ENCODE data around the gene PTCHD4. TPM values are rescaled to one million over a fixed set of nuclear protein-coding genes. Genes with fewer than 3 reads are reported as not detected.

The PTCHD4 gene
- total RNA-seq (not detected), polyA plus RNA-seq (not detected), total RNA-seq (not detected)

- ATAC-seq = no peak
- CTCF ChIA-PET = no interaction called here
Measured at GRCh38 chr6:48111143-48111506, at the start of gene PTCHD4. Gene PTCHD4, minus strand, starts transcription at chr6:48111197. Its CDS starts 42,240 bp downstream, at chr6:48068957.

DNA sequence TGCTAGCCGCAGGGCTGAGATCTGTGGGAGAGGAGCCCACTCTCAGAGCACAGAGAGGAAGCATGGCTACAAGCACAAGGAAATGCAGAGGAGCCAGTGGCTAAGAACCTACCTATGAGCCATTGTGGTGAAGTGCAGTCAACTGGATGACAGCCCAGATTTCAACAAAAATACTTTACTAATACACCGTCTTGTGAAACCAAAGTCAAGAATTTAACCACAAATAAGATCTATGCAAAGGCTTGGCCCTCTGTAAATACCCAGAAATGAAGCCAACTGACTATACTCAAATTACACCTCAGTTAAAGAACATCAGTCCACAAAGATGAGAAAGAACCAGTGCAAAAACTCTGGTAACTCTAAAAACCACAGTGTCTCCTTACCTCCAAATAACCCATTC, 40.1 kb upstream of the PTCHD4 start:
- CTCF ChIA-PET = no interaction called here

More at GRCh38 chr6:48111143-48111506, at the start of gene PTCHD4:
- H3K9me3 ChIP-seq (ENCODE audit: control insufficient read depth in 2 of 3, low read length in 3 of 3) = no peaks in the 10 kb centered on the region
- Mint-ChIP-seq H3K36me3 (no peaks in the 10 kb centered on the region), H3K4me1 (no peaks in the 10 kb centered on the region), H3K27me3 (no peaks in the 10 kb centered on the region), H3K9me3 (peaks cover 0 to 1% (median 0%) of the 10 kb centered on the region in 11 donors), H3K4me3 (no peak within 1 kb of the TSS), H3K27ac (peak within 1 kb of the TSS in 1 of 9 donors; percentile 13)
- H3K4me1 ChIP-seq (ENCODE audit: control insufficient read depth in 2 of 2, insufficient read depth in 2 of 2, low read length in 2 of 2) = no peaks in the 10 kb centered on the region
- no peak within 1 kb of the TSS for H3K4me3 ChIP-seq (ENCODE audit: low read length)
- no peaks in the 10 kb centered on the region for H3K27me3 ChIP-seq (ENCODE audit: control insufficient read depth in 2 of 2, insufficient read depth in 2 of 2, low read length in 2 of 2)
- no peak for DNase-seq
- intact Hi-C loops (cut with micrococcal nuclease) = no loop called here
- H3K36me3 ChIP-seq (ENCODE audit: control insufficient read depth in 2 of 3, insufficient read depth in 3 of 3, low read length in 3 of 3) = no peaks in the 10 kb centered on the region
- no peak within 1 kb of the TSS for H3K27ac ChIP-seq (ENCODE audit: low read depth, low read length)
- POLR2A ChIA-PET = no interaction called here

DNA sequence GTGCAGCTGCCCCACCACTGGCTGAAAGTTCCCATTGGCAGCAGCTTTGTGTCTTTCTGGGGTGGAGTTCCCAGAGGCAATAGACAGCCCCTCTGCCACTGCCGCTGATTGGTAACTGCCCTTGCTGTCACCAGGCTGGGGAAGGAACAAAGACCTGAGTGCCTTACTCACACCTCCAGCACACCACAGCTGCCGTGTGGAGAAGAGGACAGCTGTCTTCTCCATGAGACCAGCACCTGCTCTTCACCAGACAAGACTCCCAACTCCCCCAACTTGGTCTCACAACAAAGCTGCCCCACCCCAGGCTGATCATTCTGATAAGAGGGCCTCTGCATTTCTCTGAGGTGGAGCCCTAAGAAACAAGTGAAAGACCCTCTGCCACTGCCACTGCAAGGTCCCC, 39.7 kb upstream of the PTCHD4 start:
- no peak for ATAC-seq
- Histone ChIP-seq H3K27ac (ENCODE audit: low read depth, low read length) (no peak overlapping the region), H3K27me3 (ENCODE audit: control insufficient read depth in 2 of 2, insufficient read depth in 2 of 2, low read length in 2 of 2) (no peaks in the 10 kb centered on the region), H3K4me1 (ENCODE audit: control insufficient read depth in 2 of 2, insufficient read depth in 2 of 2, low read length in 2 of 2) (no peaks in the 10 kb centered on the region), H3K9me3 (ENCODE audit: control insufficient read depth in 2 of 3, low read length in 3 of 3) (peaks cover 0 to 14% (median 0%) of the 10 kb centered on the region in 3 experiments), H3K4me3 (ENCODE audit: low read length) (no peak overlapping the region), H3K36me3 (ENCODE audit: control insufficient read depth in 2 of 3, insufficient read depth in 3 of 3, low read length in 3 of 3) (no peaks in the 10 kb centered on the region)
- Mint-ChIP-seq H3K4me1 (no peaks in the 10 kb centered on the region), H3K27ac (no peak overlapping the region), H3K27me3 (peaks cover 0 to 3% (median 0%) of the 10 kb centered on the region in 5 donors), H3K36me3 (peaks cover 0 to 5% (median 0%) of the 10 kb centered on the region in 5 donors), H3K4me3 (no peak overlapping the region), H3K9me3 (peaks cover 11 to 55% (median 21%) of the 10 kb centered on the region in 11 donors)
- CTCF ChIA-PET = no interaction called here
- DNase-seq = no peak
- intact Hi-C loops (cut with micrococcal nuclease) = no loop called here
- POLR2A ChIA-PET = no interaction called here

More for the DNA sequence above, 40.1 kb upstream of the PTCHD4 start:
- POLR2A ChIA-PET = no interaction called here
- no peak for DNase-seq
- H3K27ac ChIP-seq (ENCODE audit: low read depth, low read length) = no peak overlapping the region
- H3K9me3 ChIP-seq (ENCODE audit: control insufficient read depth in 2 of 3, low read length in 3 of 3) = peaks cover 0 to 14% (median 0%) of the 10 kb centered on the region in 3 experiments
- no peak overlapping the region for H3K27ac Mint-ChIP-seq
- H3K27me3 Mint-ChIP-seq = peaks cover 0 to 3% (median 0%) of the 10 kb centered on the region in 5 donors
- H3K4me3 ChIP-seq (ENCODE audit: low read length) = no peak overlapping the region
- no peak overlapping the region for H3K4me3 Mint-ChIP-seq
- peaks cover 11 to 55% (median 24%) of the 10 kb centered on the region in 11 donors for H3K9me3 Mint-ChIP-seq
- peaks cover 0 to 5% (median 0%) of the 10 kb centered on the region in 5 donors for H3K36me3 Mint-ChIP-seq
- H3K27me3 ChIP-seq (ENCODE audit: control insufficient read depth in 2 of 2, insufficient read depth in 2 of 2, low read length in 2 of 2) = no peaks in the 10 kb centered on the region
- H3K4me1 Mint-ChIP-seq = no peaks in the 10 kb centered on the region
- no peak for ATAC-seq
- no peaks in the 10 kb centered on the region for H3K36me3 ChIP-seq (ENCODE audit: control insufficient read depth in 2 of 3, insufficient read depth in 3 of 3, low read length in 3 of 3)
- H3K4me1 ChIP-seq (ENCODE audit: control insufficient read depth in 2 of 2, insufficient read depth in 2 of 2, low read length in 2 of 2) = no peaks in the 10 kb centered on the region
- intact Hi-C loops (cut with micrococcal nuclease) = no loop called here

- DNase-seq (no peak), ATAC-seq (no peak)
- ChIA-PET POLR2A (no interaction called here), CTCF (no interaction called here)
- Histone ChIP-seq H3K27ac (ENCODE audit: low read depth, low read length) (no peak overlapping the region), H3K9me3 (ENCODE audit: control insufficient read depth in 2 of 3, low read length in 3 of 3) (peaks cover 0 to 3% (median 0%) of the 10 kb centered on the region in 3 experiments), H3K36me3 (ENCODE audit: control insufficient read depth in 2 of 3, insufficient read depth in 3 of 3, low read length in 3 of 3) (no peaks in the 10 kb centered on the region), H3K4me3 (ENCODE audit: low read length) (no peak overlapping the region), H3K27me3 (ENCODE audit: control insufficient read depth in 2 of 2, insufficient read depth in 2 of 2, low read length in 2 of 2) (no peaks in the 10 kb centered on the region), H3K4me1 (ENCODE audit: control insufficient read depth in 2 of 2, insufficient read depth in 2 of 2, low read length in 2 of 2) (no peaks in the 10 kb centered on the region)
- Mint-ChIP-seq H3K9me3 (peaks cover 5 to 26% (median 9%) of the 10 kb centered on the region in 11 donors), H3K27me3 (peaks cover 0 to 3% (median 0%) of the 10 kb centered on the region in 5 donors), H3K27ac (no peak overlapping the region), H3K4me1 (no peaks in the 10 kb centered on the region), H3K4me3 (no peak overlapping the region), H3K36me3 (no peaks in the 10 kb centered on the region)
- intact Hi-C loops (cut with micrococcal nuclease) = no loop called here
Measured at GRCh38 chr6:48147051-48147450, 36.1 kb upstream of the PTCHD4 start.

DNA sequence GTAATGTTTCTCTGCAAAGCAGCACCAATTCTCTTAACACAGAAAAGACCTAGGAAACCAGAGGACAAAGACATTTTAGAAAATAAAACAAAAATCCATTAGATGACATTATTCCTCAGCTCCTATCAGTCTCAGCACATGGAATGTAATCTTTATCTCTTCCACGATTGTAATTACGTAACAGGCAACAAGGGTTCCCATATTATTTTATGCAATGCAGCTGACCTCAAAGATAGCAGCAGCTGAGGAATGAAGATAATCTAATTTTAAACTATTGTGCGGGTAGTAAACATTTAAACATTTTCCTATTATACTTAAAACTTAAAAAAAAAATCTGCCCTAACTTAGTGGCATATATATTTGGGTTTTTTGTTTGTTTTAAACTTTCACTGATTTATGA, 33.0 kb upstream of the PTCHD4 start:
- ATAC-seq (no peak), DNase-seq (no peak)
- intact Hi-C loops (cut with micrococcal nuclease) = no loop called here
- Histone ChIP-seq H3K4me3 (ENCODE audit: low read length) (no peak overlapping the region), H3K36me3 (ENCODE audit: control insufficient read depth in 2 of 3, insufficient read depth in 3 of 3, low read length in 3 of 3) (no peaks in the 10 kb centered on the region), H3K27ac (ENCODE audit: low read depth, low read length) (no peak overlapping the region), H3K27me3 (ENCODE audit: control insufficient read depth in 2 of 2, insufficient read depth in 2 of 2, low read length in 2 of 2) (no peaks in the 10 kb centered on the region), H3K4me1 (ENCODE audit: control insufficient read depth in 2 of 2, insufficient read depth in 2 of 2, low read length in 2 of 2) (no peaks in the 10 kb centered on the region), H3K9me3 (ENCODE audit: control insufficient read depth in 2 of 3, low read length in 3 of 3) (no peaks in the 10 kb centered on the region)
- ChIA-PET CTCF (no interaction called here), POLR2A (no interaction called here)
- Mint-ChIP-seq H3K27me3 (no peaks in the 10 kb centered on the region), H3K4me1 (no peaks in the 10 kb centered on the region), H3K27ac (no peak overlapping the region), H3K9me3 (peaks cover 0 to 9% (median 1%) of the 10 kb centered on the region in 11 donors), H3K36me3 (no peaks in the 10 kb centered on the region), H3K4me3 (no peak overlapping the region)

DNA sequence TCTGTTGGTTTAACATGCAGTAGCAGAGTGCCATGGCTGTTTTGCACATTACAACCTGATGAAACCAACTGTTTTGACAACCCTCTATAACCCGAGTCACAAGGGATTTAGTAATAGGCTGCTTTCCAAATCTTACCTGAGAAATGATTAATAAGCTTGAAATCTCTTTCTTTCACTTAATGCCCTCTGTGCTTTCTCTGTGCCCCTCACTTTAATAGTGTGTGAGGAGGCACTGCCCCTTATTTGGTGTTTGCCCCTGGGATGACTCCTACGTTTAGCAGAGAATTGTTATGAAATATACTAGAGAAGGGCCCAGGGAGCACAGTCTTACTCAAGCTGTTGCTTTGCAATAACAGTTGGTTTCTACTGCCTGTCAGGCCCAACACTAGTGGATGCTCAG, 31.0 kb upstream of the PTCHD4 start:
- Mint-ChIP-seq H3K27ac (no peak overlapping the region), H3K36me3 (no peaks in the 10 kb centered on the region), H3K4me3 (no peak overlapping the region), H3K9me3 (no peaks in the 10 kb centered on the region), H3K4me1 (no peaks in the 10 kb centered on the region), H3K27me3 (no peaks in the 10 kb centered on the region)
- Histone ChIP-seq H3K4me1 (ENCODE audit: control insufficient read depth in 2 of 2, insufficient read depth in 2 of 2, low read length in 2 of 2) (no peaks in the 10 kb centered on the region), H3K4me3 (ENCODE audit: low read length) (no peak overlapping the region), H3K9me3 (ENCODE audit: control insufficient read depth in 2 of 3, low read length in 3 of 3) (no peaks in the 10 kb centered on the region), H3K27me3 (ENCODE audit: control insufficient read depth in 2 of 2, insufficient read depth in 2 of 2, low read length in 2 of 2) (no peaks in the 10 kb centered on the region), H3K36me3 (ENCODE audit: control insufficient read depth in 2 of 3, insufficient read depth in 3 of 3, low read length in 3 of 3) (no peaks in the 10 kb centered on the region), H3K27ac (ENCODE audit: low read depth, low read length) (no peak overlapping the region)
- ChIA-PET CTCF (no interaction called here), POLR2A (no interaction called here)
- ATAC-seq (no peak), DNase-seq (no peak)
- intact Hi-C loops (cut with micrococcal nuclease) = no loop called here

DNA sequence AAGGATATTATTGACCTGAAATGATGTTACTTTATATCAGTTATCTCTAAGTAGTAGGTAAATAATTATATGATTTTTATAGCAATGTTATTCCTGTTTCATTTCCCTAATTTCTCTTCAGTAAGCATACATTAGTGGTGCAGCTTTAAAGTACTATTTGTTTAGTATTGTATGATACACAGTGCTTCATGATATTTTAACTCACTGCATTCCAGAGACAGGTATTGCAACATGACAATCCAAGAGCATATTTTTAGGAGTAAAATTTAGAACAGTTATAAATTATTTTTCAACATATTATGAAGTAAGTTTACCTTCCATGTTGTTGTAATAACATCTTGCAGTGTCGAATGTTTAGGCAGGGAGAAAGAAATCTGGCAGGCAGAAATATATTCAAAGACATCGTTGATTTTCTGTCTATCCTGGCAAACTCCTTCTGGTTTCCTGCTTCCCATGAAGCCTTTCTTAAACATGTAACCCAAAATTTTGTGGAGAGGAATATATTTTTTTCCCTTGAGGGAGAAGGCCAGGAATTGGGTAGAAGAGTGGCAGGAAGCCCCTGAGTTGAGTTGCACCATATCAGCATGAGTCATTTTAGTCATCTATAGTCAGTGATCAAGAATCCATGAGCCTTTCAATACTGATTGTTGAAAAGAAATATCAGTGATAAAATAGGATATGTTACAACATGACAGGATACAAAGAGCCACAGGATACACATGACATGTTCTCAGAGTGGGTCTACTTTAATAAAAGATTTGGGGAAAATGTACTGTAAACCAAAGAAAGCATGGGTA, 29.0 kb upstream of the PTCHD4 start:
- ChIA-PET CTCF (no interaction called here), POLR2A (no interaction called here)
- H3K9me3 Mint-ChIP-seq = peaks cover 0 to 5% (median 0%) of the 10 kb centered on the region in 11 donors
- ATAC-seq (no peak), DNase-seq (no peak)
- H3K4me3 ChIP-seq (ENCODE audit: low read length) = no peak overlapping the region
- no peaks in the 10 kb centered on the region for H3K4me1 Mint-ChIP-seq
- no peaks in the 10 kb centered on the region for H3K27me3 Mint-ChIP-seq
- H3K27ac Mint-ChIP-seq = no peak overlapping the region
- intact Hi-C loops (cut with micrococcal nuclease) = no loop called here
- H3K36me3 Mint-ChIP-seq = no peaks in the 10 kb centered on the region
- no peak overlapping the region for H3K4me3 Mint-ChIP-seq
- H3K27me3 ChIP-seq (ENCODE audit: control insufficient read depth in 2 of 2, insufficient read depth in 2 of 2, low read length in 2 of 2) = no peaks in the 10 kb centered on the region
- H3K9me3 ChIP-seq (ENCODE audit: control insufficient read depth in 2 of 3, low read length in 3 of 3) = no peaks in the 10 kb centered on the region
- H3K27ac ChIP-seq (ENCODE audit: low read depth, low read length) = no peak overlapping the region
- no peaks in the 10 kb centered on the region for H3K36me3 ChIP-seq (ENCODE audit: control insufficient read depth in 2 of 3, insufficient read depth in 3 of 3, low read length in 3 of 3)
- no peaks in the 10 kb centered on the region for H3K4me1 ChIP-seq (ENCODE audit: control insufficient read depth in 2 of 2, insufficient read depth in 2 of 2, low read length in 2 of 2)

All from naive thymus-derived CD4-positive, alpha-beta T cell (primary cell).